NOMO-1 treated with dmso at 0.1 percent for 144 hours (cell line): ENCODE measurements around the gene NAIP.
"Not testable (repeated sequence)": the region's sequence is repeated elsewhere in the genome, so short reads cannot be mapped to it uniquely, and the experiment has no call there.

ENCODE experiments used
- DNase-seq: peaks from one replicate; lab custom pipeline; 2025; ENCODE audit not compliant: unreplicated experiment; lab: John Stamatoyannopoulos, UW

NAIP gene, protein sequence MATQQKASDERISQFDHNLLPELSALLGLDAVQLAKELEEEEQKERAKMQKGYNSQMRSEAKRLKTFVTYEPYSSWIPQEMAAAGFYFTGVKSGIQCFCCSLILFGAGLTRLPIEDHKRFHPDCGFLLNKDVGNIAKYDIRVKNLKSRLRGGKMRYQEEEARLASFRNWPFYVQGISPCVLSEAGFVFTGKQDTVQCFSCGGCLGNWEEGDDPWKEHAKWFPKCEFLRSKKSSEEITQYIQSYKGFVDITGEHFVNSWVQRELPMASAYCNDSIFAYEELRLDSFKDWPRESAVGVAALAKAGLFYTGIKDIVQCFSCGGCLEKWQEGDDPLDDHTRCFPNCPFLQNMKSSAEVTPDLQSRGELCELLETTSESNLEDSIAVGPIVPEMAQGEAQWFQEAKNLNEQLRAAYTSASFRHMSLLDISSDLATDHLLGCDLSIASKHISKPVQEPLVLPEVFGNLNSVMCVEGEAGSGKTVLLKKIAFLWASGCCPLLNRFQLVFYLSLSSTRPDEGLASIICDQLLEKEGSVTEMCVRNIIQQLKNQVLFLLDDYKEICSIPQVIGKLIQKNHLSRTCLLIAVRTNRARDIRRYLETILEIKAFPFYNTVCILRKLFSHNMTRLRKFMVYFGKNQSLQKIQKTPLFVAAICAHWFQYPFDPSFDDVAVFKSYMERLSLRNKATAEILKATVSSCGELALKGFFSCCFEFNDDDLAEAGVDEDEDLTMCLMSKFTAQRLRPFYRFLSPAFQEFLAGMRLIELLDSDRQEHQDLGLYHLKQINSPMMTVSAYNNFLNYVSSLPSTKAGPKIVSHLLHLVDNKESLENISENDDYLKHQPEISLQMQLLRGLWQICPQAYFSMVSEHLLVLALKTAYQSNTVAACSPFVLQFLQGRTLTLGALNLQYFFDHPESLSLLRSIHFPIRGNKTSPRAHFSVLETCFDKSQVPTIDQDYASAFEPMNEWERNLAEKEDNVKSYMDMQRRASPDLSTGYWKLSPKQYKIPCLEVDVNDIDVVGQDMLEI (N-terminal part only)

DNA sequence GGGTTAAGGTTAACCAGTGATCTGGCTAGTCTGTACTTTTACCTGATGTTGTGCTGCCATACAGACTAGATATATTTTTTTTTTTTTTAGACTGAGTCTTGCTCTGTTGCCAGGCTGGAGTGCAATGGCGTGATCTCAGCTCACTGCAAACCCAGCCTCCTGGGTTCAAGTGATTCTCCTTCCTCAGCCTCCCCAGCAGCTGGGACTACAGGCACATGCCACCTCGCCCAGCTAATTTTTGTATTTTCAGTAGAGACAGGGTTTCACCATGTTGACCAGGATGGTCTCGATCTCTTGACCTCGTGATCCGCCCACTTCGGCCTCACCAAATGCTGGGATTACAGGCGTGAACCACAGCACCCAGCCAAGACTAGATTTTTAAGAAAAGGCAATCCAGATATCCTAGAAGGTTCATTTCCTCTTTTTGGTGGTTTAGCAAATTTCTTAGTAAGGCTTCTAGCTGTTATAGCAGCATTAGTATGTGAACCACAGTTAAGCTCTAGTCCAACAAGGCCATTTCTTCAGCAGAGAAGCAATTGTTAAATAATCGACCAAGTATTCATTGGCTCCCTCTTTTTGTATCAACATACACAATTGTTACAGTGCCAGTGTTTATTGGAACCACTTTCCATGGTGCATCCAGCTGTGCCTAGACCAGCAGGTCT is at the start of gene NAIP:
NAIP (minus strand) TSS at position 51 of the 665 bp plus-strand sequence. CDS start 12,424 bp downstream, outside the sequence.
- DNase-seq = not testable (repeated sequence)

DNA sequence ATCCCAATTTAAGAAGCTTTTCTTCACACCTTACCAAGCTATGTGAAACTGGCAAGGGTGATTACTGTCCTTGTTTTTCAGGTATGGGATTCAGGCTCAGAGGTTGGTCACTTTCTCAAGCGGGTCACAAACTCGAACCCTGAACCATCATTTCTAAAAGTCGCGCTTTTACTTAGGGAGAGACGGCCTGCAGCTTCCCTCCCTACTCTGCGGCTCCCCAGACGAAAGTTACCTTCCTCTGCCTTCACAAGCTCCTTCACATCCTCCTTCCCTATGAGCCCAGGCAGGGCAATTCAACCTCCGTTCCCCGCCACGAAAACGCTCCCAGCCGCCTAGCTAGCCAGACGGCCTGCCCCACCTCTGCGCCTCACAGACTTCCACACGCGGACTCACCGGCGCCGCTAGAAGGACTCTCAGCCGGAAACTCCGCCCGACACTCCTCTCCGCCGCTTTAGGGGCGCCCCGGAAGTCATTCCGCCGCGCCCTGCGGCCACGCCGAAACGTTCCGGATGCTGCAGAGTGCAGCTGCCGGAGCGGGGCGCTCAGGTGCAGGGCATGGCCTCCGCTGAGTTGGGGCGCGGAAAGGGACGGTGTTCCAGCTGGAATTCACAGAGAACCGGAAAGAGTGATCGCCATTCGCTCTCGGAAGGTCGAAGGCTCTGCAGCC is 42.3 kb upstream of the NAIP start, which contains the start of gene GTF2H2:
GTF2H2 (minus strand) TSS at position 415 of the 667 bp plus-strand sequence. CDS start 4,913 bp downstream, outside the sequence.
- DNase-seq = not testable (repeated sequence)

DNA sequence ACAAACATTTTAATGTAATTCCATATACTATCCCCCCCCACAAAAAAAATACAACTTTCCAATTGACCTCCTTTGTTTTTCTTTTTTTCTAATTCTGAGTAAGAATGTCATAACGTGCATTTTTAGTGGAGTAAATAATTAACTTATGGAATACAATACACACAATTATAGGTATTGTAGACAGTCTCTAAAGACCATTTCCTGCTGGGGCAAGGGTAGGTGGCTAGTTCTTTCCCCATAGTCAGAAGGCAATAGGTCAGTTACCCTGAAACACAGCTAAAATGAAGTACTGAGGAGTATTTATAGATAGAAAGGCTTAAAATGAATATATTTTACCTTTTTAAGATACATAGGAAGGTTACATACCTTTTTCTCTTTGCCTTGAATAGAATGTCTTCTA is 36.2 kb upstream of the NAIP start:
- DNase-seq = not testable (repeated sequence)

DNA sequence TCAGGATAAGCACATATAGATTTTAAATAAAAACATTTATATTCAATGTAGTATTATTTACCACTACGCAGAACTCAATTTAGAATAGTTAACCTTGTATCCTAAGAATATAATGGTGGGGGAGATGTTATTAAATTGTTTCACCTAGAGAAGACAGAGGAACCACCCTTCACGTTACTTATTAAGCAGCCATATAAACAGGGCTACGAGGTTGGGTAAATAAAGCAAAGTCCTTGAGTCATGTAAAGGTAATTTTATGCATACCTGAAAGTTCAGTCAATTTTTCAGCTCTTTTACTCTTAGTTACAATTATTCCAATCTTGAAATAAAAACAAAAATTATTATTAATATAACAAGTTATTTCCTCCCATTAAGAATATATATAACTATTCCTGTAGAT is 34.3 kb upstream of the NAIP start:
- not testable (repeated sequence) for DNase-seq

DNA sequence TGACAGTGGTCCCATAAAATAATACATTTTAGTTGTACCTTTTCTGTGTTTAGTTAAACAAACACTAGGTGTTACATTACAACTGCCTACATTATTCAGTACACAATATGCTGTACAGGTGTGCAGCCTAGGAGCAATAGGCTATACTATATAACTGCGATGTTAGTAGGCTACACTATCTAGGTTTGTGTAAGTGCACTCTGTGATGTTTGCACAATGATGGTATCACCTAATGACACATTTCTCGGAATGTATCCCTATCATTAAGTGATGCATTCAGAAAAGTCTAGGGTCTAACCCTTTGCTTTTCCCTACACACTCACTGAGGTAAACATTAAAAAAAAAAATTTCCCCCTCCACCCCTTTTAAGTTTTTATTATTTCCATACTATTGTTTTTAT is 19.7 kb upstream of the NAIP start:
- DNase-seq = not testable (repeated sequence)

DNA sequence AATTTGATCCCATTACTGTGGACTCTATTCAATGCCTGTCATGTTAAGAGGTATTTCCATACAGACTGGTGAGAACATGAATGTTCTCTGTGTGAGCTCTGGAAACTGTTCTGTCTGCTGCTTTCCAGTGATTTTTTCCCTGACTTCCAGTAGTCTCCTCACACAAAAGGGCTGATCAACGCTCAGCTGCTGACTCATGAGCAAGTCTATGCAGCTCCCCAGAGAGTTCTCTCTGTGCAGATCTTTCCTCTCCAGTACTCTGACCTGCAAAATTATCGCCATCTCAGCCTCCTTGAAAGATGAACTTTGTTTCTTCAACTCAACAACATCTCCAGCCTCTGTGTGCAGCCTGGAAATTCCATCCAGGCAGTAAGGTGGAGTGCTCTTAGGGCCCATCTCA is 19.0 kb upstream of the NAIP start:
- not testable (repeated sequence) for DNase-seq

DNA sequence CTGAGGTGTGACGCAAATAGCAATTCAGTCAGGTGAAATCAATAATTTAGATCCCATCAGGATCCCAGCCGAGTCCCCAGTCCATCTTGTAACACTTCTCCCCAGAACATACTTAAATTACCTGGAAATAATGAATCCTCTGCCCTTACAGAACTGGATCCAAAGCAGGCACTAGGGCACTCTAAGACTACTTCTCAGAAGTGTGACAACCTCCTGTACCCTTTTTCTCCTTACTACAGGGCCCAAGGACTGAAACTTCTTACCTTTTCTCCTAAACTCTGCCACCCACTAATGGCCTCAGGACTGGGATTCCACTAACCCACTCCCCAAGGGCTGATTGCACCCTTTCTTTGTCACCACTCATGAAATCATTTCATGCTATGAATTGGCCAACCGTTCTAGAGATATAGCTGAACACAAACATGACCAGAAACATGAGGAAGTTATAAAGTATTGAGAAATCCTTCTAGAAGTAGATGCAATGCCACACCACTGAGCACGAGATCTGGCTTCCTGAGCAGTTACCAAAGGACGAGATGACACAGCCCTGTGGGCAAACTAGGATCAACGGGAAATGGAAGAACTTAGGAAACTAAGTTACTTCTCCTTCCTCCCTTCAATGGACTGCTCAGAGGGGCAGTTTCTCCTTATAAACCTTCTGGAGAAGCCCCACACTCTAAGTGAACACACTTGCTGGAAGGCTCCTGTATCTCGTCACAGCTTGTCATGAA is 6.1 kb upstream of the NAIP start:
- not testable (repeated sequence) for DNase-seq

DNA sequence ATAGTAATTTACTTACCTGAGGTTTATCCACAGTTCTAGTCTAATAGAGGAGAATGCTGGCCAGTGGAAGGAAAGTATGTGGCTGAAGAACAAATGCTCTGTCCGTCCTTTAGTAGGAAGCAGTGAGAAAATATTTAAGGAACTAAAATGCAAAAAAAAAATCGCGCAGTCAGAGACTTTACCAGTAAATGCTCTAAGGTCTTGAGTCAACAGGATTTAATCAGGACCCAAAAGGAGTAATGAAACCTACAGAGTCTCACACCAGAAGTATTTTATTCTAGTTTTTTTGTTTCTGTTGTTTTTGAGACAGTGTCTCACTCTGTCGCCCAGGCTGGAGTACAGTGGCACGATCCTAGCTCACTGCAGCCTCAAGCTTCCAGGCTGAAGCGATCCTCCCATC is 4.5 kb downstream of the NAIP start:
- not testable (repeated sequence) for DNase-seq

DNA sequence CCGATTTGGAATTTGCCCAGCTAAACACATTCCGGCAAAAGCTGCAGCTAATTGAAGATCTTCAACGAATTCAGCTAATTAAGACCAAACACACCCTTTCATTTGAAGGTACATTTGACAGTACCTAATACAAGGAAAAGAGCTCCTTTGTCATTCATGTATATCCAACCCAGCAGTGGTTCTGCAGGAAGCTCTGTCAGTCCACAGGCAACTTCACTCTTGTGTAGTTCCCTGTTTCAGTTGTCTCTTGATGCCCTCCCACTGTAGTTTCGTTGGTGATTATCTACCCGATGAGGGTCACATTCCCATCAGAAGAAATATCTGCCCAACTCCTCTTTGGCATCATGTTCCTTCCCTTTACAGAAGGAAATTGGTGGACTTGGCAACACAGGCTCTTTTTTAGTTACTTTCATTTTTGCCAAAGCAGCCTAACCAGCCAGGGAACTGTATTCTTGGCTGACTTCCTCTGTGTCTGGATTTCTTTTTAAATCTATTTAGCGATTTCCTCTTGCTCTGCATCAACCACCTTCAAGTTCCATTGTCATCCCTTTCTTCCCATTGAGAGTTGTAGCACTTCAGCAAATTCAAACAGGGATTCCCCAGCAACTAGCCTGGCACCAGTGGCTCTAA is 6.6 kb downstream of the NAIP start:
- not testable (repeated sequence) for DNase-seq

DNA sequence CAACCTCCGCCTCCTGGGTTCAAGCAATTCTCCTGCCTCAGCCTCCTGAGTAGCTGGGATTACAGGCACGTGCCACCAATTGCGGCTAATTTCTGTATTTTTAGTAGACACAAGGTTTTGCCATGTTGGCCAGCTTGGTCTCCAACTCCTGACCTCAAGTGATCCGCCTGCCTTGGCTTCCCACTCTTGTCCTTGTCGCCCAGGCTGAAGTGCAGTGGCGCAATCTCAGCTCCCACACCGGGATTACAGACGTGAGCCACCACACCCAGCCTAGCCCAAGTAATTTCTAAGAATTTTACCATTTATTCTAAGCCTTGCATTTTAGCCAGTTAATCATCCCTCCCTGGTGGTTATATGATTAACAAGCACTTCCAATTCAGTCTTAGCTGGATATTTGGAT is 11.0 kb downstream of the NAIP start:
- DNase-seq = no peak

DNA sequence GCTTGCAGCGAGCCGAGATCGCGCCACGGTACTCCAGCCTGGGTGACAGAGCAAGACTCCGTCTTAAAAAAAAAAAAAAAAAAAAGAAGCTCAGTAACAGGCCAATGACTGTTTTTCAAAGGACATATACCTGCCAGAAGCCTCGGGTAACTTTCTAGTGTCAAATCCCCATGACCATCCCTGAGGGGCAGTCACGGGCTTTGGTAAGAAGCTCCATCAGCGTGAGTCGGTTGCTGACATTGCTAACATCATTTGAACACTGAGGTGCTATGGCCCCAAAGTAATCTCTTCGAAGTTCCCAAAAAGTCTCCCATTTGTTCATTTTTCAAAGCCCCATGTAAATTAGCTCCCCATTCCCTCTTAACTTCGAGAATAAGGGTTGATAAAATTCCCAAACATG is 11.6 kb downstream of the NAIP start:
- no peak for DNase-seq

DNA sequence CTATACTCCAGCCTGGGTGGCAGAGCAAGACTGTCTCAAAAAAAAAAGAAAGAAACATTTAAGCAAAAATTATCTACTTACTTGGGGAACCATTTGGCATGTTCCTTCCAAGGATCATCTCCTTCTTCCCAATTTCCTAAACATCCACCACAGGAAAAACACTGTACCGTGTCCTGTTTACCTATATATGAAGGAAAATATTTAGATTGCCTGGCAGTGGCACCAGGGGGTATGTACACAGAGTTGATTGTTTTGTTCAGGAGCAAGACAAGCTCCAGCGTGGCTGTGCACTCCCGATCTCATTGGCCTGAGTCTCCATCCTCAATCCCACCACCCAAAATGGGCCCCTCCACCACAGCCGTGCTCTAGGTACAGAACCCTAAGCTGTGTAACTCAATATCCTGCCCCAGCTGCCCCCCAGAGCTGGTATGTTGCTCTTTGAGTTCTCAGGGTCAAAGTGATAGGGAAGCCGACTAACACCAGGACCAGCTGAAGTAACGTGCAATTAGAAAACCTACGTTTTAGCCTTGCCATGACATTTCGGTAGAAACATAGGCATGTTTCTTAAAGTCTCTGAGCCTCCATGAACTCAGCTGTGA is 13.8 kb downstream of the NAIP start:
- DNase-seq = no peak

DNA sequence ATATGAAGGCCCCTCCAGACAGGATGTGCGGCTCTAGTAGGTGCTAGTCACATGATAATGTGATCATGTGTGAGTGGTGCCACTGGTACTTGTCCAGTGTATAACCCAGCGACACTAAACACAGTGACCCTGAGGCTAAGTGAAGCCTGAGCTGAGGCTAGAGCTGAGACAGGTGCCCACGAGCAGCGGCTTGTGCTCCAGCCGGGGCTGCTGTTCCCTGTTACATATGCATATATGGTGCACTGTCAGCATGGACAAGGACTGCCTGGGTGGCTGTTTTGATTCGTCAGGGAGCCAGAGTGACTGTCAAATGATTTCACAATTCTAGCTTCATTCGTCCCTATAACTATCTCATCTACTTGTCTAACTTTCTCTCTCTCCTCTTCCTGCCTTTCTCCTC is 18.2 kb downstream of the NAIP start:
- DNase-seq = not testable (repeated sequence)

DNA sequence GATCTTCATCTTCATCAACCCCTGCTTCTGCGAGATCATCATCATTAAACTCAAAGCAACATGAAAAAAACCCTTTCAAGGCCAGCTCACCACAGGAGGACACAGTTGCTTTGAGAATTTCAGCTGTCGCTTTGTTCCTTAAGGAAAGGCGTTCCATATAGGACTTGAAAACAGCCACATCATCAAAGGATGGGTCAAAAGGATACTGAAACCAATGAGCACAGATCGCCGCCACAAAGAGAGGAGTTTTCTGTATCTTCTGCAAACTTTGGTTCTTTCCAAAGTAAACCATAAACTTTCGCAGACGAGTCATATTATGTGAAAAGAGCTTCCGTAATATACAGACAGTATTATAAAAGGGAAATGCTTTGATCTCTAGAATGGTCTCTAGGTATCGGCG is 40.3 kb downstream of the NAIP start:
- DNase-seq = not testable (repeated sequence)

DNA sequence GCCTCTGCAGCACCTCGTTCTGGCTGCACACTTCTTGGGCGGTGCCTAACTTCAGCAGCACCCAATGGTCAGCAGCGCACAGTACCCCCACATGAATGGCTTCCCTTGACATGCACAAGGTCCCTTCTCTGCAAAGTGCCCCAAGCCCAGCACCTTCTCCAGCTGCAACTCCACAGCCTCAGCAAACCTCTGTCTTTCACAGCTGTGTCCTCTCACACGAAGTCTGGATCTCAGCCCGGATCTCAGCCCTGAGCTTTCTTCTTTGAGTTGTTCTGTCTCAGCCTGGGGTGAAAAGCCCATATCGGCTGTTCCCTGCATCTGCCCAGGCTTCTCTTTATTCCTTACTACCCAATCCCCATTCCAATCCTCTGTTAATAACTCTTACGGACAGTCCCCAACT is 57.9 kb downstream of the NAIP start:
- DNase-seq = not testable (repeated sequence)

DNA sequence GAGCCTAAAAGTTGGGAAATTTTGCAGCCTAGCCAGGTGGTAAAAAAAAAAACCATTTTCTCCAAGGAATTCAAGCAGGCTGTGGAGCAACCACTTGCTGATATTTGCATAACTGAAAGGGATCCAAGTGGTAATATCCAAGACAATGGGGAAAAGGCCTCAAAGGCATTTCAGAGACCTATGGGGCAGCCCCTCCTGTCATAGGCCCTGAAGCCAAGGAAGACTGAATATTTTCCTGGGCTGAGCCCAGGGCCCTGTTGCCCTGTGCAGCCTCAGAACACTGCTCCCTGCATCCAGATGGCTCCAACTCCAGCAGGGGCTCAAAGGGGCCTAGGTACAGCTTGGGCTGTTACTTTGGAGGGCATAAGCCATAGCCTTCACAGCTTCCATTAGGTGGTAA is 60.6 kb downstream of the NAIP start:
- not testable (repeated sequence) for DNase-seq

DNA sequence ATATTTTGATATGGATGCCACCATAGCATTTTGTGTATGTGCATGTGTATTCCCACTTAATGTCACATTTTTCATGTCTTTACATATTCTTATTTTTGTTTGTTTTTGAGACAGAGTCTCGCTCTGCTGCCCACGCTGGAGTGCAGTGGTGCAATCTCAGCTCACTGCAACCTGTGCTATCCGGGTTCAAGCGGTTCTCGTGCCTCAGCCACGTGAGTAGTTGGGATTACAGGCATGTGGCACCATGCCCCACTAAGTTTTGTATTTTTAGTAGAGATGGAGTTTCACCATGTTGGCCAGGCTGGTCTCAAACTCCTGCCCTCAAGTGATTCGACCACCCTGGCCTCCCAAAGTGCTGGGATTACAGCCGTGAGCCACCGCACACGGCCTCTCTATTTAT is 72.1 kb downstream of the NAIP start:
- not testable (repeated sequence) for DNase-seq

DNA sequence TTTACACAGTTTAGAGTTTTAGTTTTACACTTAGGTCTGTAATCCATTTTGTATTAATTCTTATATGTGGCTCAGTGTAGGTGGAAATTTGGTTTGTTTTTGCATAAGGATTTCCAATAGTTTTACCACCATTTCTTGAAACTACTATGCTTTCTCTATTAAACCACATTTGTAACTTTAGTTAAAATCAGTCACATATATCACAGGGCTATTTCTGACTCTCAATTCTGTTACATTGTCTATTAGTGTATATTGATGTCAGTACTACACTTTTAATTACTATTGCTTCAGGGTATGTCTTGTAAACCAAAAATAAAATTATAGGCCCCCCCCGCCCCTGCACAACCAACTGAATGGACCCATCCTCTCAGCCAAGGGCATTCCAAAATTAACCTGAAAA is 92.6 kb downstream of the NAIP start:
- DNase-seq = not testable (repeated sequence)
